Measurements from ENCODE around the gene GPD1. TPM values are rescaled to one million over a fixed set of nuclear protein-coding genes. Genes with fewer than 3 reads are reported as not detected.
"Not testable (repeated sequence)": the region's sequence is repeated elsewhere in the genome, so short reads cannot be mapped to it uniquely, and the experiment has no call there.

The GPD1 gene
- total RNA-seq, 1 donor from 2014 or later, result 0.81 TPM

- Mint-ChIP-seq H3K4me1 (ENCODE audit: low read depth, unreplicated experiment) (no peaks in the 10 kb centered on the region), H3K9me3 (ENCODE audit: unreplicated experiment) (no peaks in the 10 kb centered on the region), H3K27me3 (ENCODE audit: unreplicated experiment) (peaks cover 2% of the 10 kb centered on the region), H3K4me3 (ENCODE audit: unreplicated experiment) (no peak overlapping the region), H3K36me3 (ENCODE audit: unreplicated experiment) (no peaks in the 10 kb centered on the region), H3K27ac (ENCODE audit: unreplicated experiment) (no peak overlapping the region)
- no peak for DNase-seq
- no peak for TF ChIP-seq CTCF (IDR thresholded peaks at IDR 0.05; ENCODE audit: partially characterized antibody, unreplicated experiment)
Observed at GRCh38 chr12:50151047-50151687, 47.4 kb downstream of the GPD1 start.

GRCh38 chr12:50154947-50155346, 51.1 kb downstream of the GPD1 start:
- H3K36me3 Mint-ChIP-seq (ENCODE audit: unreplicated experiment), result peaks cover 17% of the 10 kb centered on the region
- H3K27ac Mint-ChIP-seq (ENCODE audit: unreplicated experiment); H3K9me3 Mint-ChIP-seq (ENCODE audit: unreplicated experiment); DNase-seq; H3K4me1 Mint-ChIP-seq (ENCODE audit: low read depth, unreplicated experiment); H3K27me3 Mint-ChIP-seq (ENCODE audit: unreplicated experiment); H3K4me3 Mint-ChIP-seq (ENCODE audit: unreplicated experiment): not testable (repeated sequence)

DNA sequence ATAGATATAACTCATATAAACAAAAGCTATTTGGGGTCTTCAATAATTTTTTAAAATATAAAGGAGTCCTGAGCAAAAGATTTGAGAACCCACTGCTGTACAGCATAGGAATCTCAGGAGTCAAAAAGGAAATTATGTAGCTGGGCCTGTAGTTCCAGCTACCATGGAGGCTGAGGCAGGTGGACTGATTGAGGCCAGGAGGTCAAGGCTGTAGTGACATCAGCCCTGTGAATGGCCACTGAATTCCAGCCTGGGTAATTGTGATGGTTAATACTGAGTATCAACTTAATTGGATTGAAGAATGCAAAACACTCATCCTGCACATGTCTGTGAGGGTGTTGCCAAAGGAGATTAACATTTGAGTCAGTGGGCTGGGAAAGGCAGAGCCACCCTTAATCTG, 52.8 kb downstream of the GPD1 start:
- H3K4me3 Mint-ChIP-seq (ENCODE audit: unreplicated experiment), result no peak overlapping the region
- TF ChIP-seq CTCF (IDR thresholded peaks at IDR 0.05; ENCODE audit: partially characterized antibody, unreplicated experiment), result no peak
- no peak overlapping the region for H3K27ac Mint-ChIP-seq (ENCODE audit: unreplicated experiment)
- no peaks in the 10 kb centered on the region for H3K27me3 Mint-ChIP-seq (ENCODE audit: unreplicated experiment)
- H3K9me3 Mint-ChIP-seq (ENCODE audit: unreplicated experiment), result peaks cover 4% of the 10 kb centered on the region
- peaks cover 17% of the 10 kb centered on the region for H3K36me3 Mint-ChIP-seq (ENCODE audit: unreplicated experiment)
- H3K4me1 Mint-ChIP-seq (ENCODE audit: low read depth, unreplicated experiment), result no peaks in the 10 kb centered on the region
- DNase-seq, result no peak

GRCh38 chr12:50157259-50157658, 53.5 kb downstream of the GPD1 start:
- DNase-seq, result no peak
- Mint-ChIP-seq H3K4me1 (ENCODE audit: low read depth, unreplicated experiment) (no peaks in the 10 kb centered on the region), H3K4me3 (ENCODE audit: unreplicated experiment) (no peak overlapping the region), H3K27me3 (ENCODE audit: unreplicated experiment) (no peaks in the 10 kb centered on the region), H3K9me3 (ENCODE audit: unreplicated experiment) (peaks cover 4% of the 10 kb centered on the region), H3K27ac (ENCODE audit: unreplicated experiment) (no peak overlapping the region), H3K36me3 (ENCODE audit: unreplicated experiment) (peaks cover 17% of the 10 kb centered on the region)
- no peak for TF ChIP-seq CTCF (IDR thresholded peaks at IDR 0.05; ENCODE audit: partially characterized antibody, unreplicated experiment)

DNA sequence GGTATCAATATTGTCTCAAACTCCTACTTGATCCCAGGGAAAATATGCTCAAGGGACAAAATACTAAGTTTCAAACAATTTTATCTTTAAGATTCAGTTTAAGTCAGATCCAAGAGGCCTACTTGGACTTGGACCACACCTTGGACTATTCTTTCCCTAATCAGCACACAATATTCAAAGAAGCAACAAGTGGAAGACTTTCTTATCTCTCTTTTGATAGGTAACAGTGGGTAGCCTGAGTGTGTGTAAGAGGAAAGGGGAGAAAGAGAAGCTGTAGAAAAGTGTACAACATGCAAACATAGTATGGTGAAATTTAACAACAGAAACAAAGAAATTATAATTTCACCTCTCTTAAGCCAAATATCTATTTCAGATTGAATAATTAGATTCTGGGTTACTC, 56.8 kb downstream of the GPD1 start:
- peaks cover 6% of the 10 kb centered on the region for H3K4me1 Mint-ChIP-seq (ENCODE audit: low read depth, unreplicated experiment)
- H3K4me3 Mint-ChIP-seq (ENCODE audit: unreplicated experiment), result no peak overlapping the region
- no peak for DNase-seq
- H3K9me3 Mint-ChIP-seq (ENCODE audit: unreplicated experiment), result peaks cover 4% of the 10 kb centered on the region
- peaks cover 17% of the 10 kb centered on the region for H3K36me3 Mint-ChIP-seq (ENCODE audit: unreplicated experiment)
- H3K27ac Mint-ChIP-seq (ENCODE audit: unreplicated experiment), result no peak overlapping the region
- no peak for TF ChIP-seq CTCF (IDR thresholded peaks at IDR 0.05; ENCODE audit: partially characterized antibody, unreplicated experiment)
- peaks cover 1% of the 10 kb centered on the region for H3K27me3 Mint-ChIP-seq (ENCODE audit: unreplicated experiment)

Other genes starting within 250 kb of the GPD1 start
- 3.5 TPM for gene FAIM2, start 200.1 kb upstream of the GPD1 start, total RNA-seq (ENCODE audit: unreplicated experiment)
- not detected for gene AQP2, start 153.3 kb upstream of the GPD1 start, total RNA-seq (ENCODE audit: unreplicated experiment)
- gene AQP5, start 142.1 kb upstream of the GPD1 start, total RNA-seq (ENCODE audit: unreplicated experiment), result not detected
- gene AQP6, start 131.1 kb upstream of the GPD1 start, total RNA-seq (ENCODE audit: unreplicated experiment), result 0.37 TPM
- 47.1 TPM for gene RACGAP1, start 78.5 kb upstream of the GPD1 start, total RNA-seq (ENCODE audit: unreplicated experiment)
- 451 TPM for gene ASIC1, start 46.4 kb upstream of the GPD1 start, total RNA-seq (ENCODE audit: unreplicated experiment)
- gene SMARCD1, start 18.7 kb upstream of the GPD1 start, total RNA-seq (ENCODE audit: unreplicated experiment), result 152 TPM
- 23.3 TPM for gene COX14, start 8.2 kb downstream of the GPD1 start, total RNA-seq (ENCODE audit: unreplicated experiment)
- 125 TPM for gene CERS5, start 63.4 kb downstream of the GPD1 start, total RNA-seq (ENCODE audit: unreplicated experiment)
- gene LIMA1, start 179.5 kb downstream of the GPD1 start, total RNA-seq (ENCODE audit: unreplicated experiment), result 69.4 TPM

All from glutamatergic neuron (in vitro differentiated cells).